ENCODE results near the gene FGFBP1.

Gene FGFBP1

GRCh38 chr4:15897577-15897976, 41.0 kb downstream of the FGFBP1 start:
- no peak for DNase-seq (ENCODE audit: low read depth)
- no peak for TF ChIP-seq CTCF (IDR thresholded peaks at IDR 0.05; ENCODE audit: insufficient read depth, low read depth, low read length, missing control alignments)
- no peak overlapping the region for H3K4me3 ChIP-seq (ENCODE audit: low read depth, low read length)

GRCh38 chr4:15894921-15895916, 43.3 kb downstream of the FGFBP1 start:
- no peak overlapping the region for H3K4me3 ChIP-seq (ENCODE audit: low read depth, low read length)
- DNase-seq (ENCODE audit: low read depth) = no peak
- no peak for TF ChIP-seq CTCF (IDR thresholded peaks at IDR 0.05; ENCODE audit: insufficient read depth, low read depth, low read length, missing control alignments)

GRCh38 chr4:15894393-15894792, 44.1 kb downstream of the FGFBP1 start:
- no peak for TF ChIP-seq CTCF (IDR thresholded peaks at IDR 0.05; ENCODE audit: insufficient read depth, low read depth, low read length, missing control alignments)
- no peak overlapping the region for H3K4me3 ChIP-seq (ENCODE audit: low read depth, low read length)
- DNase-seq (ENCODE audit: low read depth) = no peak

GRCh38 chr4:15893962-15894361, 44.6 kb downstream of the FGFBP1 start:
- TF ChIP-seq CTCF (IDR thresholded peaks at IDR 0.05; ENCODE audit: insufficient read depth, low read depth, low read length, missing control alignments) = no peak
- DNase-seq (ENCODE audit: low read depth) = no peak
- no peak overlapping the region for H3K4me3 ChIP-seq (ENCODE audit: low read depth, low read length)

GRCh38 chr4:15891312-15891711, 47.2 kb downstream of the FGFBP1 start:
- TF ChIP-seq CTCF (IDR thresholded peaks at IDR 0.05; ENCODE audit: insufficient read depth, low read depth, low read length, missing control alignments) = no peak
- H3K4me3 ChIP-seq (ENCODE audit: low read depth, low read length) = no peak overlapping the region

GRCh38 chr4:15890246-15890829, 48.2 kb downstream of the FGFBP1 start:
- H3K4me3 ChIP-seq (ENCODE audit: low read depth, low read length) = no peak overlapping the region
- TF ChIP-seq CTCF (IDR thresholded peaks at IDR 0.05; ENCODE audit: insufficient read depth, low read depth, low read length, missing control alignments) = no peak
- no peak for DNase-seq (ENCODE audit: low read depth)

More at GRCh38 chr4:15891312-15891711, 47.2 kb downstream of the FGFBP1 start:
- peak; percentile 45 for DNase-seq (ENCODE audit: low read depth)
